T-helper 2 cell treated with Interferon-gamma antibody and Interleukin-4, amounts not matched to agents 5 μg/mL and 100 μg/mL, for 36 hours (primary cell): ENCODE measurements around the gene EGFR.
"Not testable (repeated sequence)": the region's sequence is repeated elsewhere in the genome, so short reads cannot be mapped to it uniquely, and the experiment has no call there.

ENCODE experiments used
- DNase-seq: peaks from one replicate; pipeline ENCODE4 v3.0.0; 2021; ENCODE audit warnings: low spot score
- H3K27ac Mint-ChIP-seq: one replicate; pipeline ENCODE4 v1.8.0; 2021; ENCODE audit warnings: mild to moderate bottlenecking, mixed read lengths
- H3K27me3 Mint-ChIP-seq: one replicate; pipeline ENCODE4 v1.8.0; 2021; ENCODE audit warnings: low read depth, mixed read lengths
- H3K36me3 Mint-ChIP-seq: one replicate; pipeline ENCODE4 v1.8.0; 2021; ENCODE audit warnings: low read depth, mixed read lengths
- H3K4me1 Mint-ChIP-seq: one replicate; pipeline ENCODE4 v1.8.0; 2021; ENCODE audit warnings: low read depth, mixed read lengths
- H3K4me3 Mint-ChIP-seq: one replicate; pipeline ENCODE4 v1.8.0; 2022; ENCODE audit warnings: mild to moderate bottlenecking, moderate library complexity, mixed read lengths
- H3K9me3 Mint-ChIP-seq: one replicate; pipeline ENCODE4 v1.8.0; 2021; ENCODE audit warnings: mixed read lengths

The EGFR gene

GRCh38 chr7:55154096-55154495 lies 135.3 kb downstream of the EGFR start:
- DNase-seq: no peak
- Mint-ChIP-seq H3K9me3 (no peaks in the 10 kb centered on the region), H3K4me1 (no peaks in the 10 kb centered on the region), H3K4me3 (no peak overlapping the region), H3K36me3 (no peaks in the 10 kb centered on the region), H3K27me3 (peaks cover 2% of the 10 kb centered on the region), H3K27ac (no peak overlapping the region)

DNA sequence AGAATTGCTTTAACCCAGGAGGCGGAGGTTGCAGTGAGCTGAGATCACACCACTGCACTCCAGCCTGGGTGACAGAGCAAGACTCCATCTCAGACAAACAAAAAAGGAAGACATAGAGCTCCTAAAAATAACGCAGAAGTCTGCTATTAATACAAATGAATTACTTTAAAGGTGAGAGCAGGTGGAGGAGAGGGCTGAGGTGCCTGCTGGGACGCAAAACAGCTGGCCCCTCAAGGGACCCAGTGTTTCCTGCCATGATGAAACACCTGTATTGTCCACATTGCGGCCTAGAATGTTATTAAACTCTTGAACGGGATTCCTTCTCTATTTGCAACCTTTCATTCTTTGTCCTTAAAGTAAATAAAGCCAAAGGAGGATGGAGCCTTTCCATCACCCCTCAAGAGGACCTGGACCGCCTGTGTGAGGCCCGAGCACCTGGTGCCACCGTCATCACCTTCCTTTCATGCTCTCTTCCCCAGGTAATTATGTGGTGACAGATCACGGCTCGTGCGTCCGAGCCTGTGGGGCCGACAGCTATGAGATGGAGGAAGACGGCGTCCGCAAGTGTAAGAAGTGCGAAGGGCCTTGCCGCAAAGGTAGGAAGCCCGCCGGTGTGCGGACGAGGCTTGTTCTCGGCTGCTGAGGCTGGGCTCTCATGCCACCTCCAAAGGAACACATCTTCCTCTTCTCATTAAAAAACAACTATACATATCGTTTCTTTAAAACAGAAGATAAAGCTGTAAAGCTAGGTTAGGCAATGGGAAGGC lies 136.7 kb downstream of the EGFR start:
- H3K9me3 Mint-ChIP-seq: no peaks in the 10 kb centered on the region
- no peaks in the 10 kb centered on the region for H3K36me3 Mint-ChIP-seq
- no peak overlapping the region for H3K4me3 Mint-ChIP-seq
- no peak overlapping the region for H3K27ac Mint-ChIP-seq
- H3K27me3 Mint-ChIP-seq: peaks cover 2% of the 10 kb centered on the region
- no peak for DNase-seq
- no peaks in the 10 kb centered on the region for H3K4me1 Mint-ChIP-seq

GRCh38 chr7:55156919-55157763 lies 138.3 kb downstream of the EGFR start:
- peaks cover 2% of the 10 kb centered on the region for H3K27me3 Mint-ChIP-seq
- no peaks in the 10 kb centered on the region for H3K4me1 Mint-ChIP-seq
- no peak for DNase-seq
- H3K9me3 Mint-ChIP-seq: no peaks in the 10 kb centered on the region
- H3K36me3 Mint-ChIP-seq: no peaks in the 10 kb centered on the region
- H3K27ac Mint-ChIP-seq: no peak overlapping the region
- H3K4me3 Mint-ChIP-seq: no peak overlapping the region

DNA sequence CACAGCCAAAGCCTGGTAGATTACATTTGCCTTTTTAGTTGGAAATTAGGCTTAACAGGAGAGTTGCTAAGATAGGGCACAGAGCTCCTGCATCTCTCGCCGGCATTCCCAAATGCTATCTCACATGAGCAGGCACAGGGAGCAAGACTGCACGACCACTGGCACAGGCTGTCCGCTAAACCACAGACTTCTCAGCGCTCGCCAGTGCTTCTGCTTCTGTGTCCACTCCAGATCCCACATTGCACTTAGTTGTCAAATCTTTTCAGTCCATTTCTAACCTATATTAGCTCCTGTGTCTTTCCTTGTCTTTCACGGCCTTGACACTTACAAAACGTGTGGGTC lies 138.9 kb downstream of the EGFR start:
- H3K27me3 Mint-ChIP-seq: peaks cover 2% of the 10 kb centered on the region

DNA sequence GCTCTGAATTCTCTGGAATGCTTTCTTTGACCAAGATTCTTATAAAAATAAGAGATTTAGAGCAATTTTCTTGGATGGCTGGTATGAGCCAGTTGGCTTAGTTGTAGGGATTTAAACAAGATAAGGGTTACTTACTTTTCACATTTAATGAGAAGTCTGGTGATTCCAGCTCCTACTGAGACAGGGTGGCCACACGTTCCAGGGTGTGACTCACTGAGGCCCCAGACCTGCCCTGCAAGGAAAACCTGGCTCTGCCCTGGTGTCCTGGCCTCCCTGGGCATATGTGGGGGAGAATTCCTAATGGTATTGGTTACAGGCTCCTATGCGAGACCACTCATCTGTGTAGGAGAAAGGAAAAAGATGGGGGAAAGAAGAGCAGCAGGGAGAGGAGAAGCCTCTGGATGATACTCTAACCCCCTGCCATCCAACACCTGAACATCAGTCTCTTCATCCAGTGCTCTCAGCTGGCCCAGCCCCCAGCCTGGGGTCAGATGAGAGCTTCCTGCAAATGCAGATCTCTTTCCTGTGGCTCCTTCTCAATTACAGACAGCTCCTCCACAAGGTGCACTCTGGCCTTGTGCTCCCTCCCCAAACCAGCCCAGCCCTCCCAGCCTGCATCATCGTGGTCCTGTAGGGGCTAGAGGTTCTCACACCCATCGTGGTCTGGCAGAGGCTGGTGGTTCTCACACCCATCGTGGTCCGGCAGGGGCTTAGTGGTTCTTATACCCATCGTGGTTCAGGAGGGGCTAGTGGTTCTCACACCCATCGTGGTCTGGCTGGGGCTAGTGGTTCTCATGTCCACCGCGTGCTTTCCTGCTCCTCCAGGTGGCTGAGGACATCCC lies 139.9 kb downstream of the EGFR start:
- Mint-ChIP-seq H3K27me3 (peaks cover 2% of the 10 kb centered on the region), H3K4me3 (no peak overlapping the region), H3K36me3 (no peaks in the 10 kb centered on the region), H3K27ac (no peak overlapping the region), H3K9me3 (no peaks in the 10 kb centered on the region), H3K4me1 (no peaks in the 10 kb centered on the region)
- DNase-seq: no peak

More for the DNA sequence above, 138.9 kb downstream of the EGFR start:
- Mint-ChIP-seq H3K4me3 (no peak overlapping the region), H3K27ac (no peak overlapping the region), H3K4me1 (no peaks in the 10 kb centered on the region), H3K36me3 (no peaks in the 10 kb centered on the region), H3K9me3 (no peaks in the 10 kb centered on the region)
- DNase-seq: no peak

DNA sequence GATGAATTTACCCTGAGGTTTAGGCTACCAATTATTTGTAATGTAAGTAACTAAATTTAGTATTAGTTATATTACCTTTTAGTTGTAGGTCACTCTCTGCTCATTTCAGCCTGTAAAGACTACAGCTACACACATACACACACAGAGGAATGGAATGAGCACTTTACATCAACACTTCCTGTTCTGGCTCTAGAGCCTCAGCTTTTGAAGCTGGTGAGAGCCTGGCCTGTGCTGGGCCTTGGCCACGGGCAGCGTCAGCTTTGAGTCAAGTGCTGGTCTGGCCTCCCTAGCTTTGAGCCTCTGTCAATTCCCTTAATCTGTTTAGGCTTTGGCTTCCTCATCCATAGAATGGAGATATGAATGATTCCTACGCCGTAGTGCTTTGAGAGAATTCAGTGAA lies 141.7 kb downstream of the EGFR start:
- Mint-ChIP-seq H3K27ac (no peak overlapping the region), H3K9me3 (no peaks in the 10 kb centered on the region), H3K4me1 (no peaks in the 10 kb centered on the region), H3K27me3 (peaks cover 2% of the 10 kb centered on the region), H3K36me3 (no peaks in the 10 kb centered on the region), H3K4me3 (no peak overlapping the region)
- DNase-seq: no peak

DNA sequence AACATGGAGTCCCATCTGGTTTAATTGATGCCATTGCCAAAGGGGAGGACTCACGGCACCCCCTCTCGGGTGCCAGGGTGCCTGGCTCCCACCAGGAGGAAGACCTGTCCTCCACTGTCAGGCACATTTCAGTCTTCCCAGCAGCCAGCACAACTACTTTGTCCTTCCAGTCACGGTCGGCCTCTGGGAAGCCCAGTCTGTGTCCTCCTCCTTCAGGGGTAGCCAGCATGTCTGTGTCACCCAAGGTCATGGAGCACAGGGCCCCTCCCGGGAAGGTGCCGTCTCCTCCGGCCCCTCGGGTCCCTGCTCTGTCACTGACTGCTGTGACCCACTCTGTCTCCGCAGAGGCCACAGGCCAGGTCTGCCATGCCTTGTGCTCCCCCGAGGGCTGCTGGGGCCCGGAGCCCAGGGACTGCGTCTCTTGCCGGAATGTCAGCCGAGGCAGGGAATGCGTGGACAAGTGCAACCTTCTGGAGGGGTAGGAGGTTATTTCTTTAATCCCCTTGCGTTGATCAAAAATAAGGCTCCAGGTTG lies 142.4 kb downstream of the EGFR start:
- Mint-ChIP-seq H3K27ac (no peak overlapping the region), H3K36me3 (no peaks in the 10 kb centered on the region), H3K27me3 (peaks cover 2% of the 10 kb centered on the region), H3K9me3 (no peaks in the 10 kb centered on the region), H3K4me1 (no peaks in the 10 kb centered on the region), H3K4me3 (no peak overlapping the region)
- no peak for DNase-seq

DNA sequence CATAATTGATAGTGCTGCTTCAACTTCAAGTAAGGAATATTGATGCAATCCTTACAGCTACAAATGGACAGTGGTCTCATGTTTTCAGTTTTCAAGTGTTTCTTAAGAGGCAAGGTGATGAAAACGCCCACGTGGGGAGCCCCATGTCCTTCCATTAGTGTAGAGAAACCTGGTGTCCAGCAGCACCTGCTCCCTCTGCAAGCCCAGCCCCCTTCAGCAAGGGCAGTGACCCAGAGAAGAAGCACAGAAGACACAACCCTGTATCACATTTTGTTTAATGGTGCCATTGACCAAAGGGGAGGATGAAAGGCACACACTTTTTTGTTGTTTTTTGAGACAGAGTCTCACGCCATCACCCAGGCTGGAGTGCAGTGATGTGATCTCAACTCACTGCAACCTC lies 143.7 kb downstream of the EGFR start:
- no peaks in the 10 kb centered on the region for H3K4me1 Mint-ChIP-seq
- DNase-seq: no peak
- no peaks in the 10 kb centered on the region for H3K36me3 Mint-ChIP-seq
- H3K9me3 Mint-ChIP-seq: no peaks in the 10 kb centered on the region
- H3K27ac Mint-ChIP-seq: no peak overlapping the region
- H3K4me3 Mint-ChIP-seq: no peak overlapping the region
- no peaks in the 10 kb centered on the region for H3K27me3 Mint-ChIP-seq

DNA sequence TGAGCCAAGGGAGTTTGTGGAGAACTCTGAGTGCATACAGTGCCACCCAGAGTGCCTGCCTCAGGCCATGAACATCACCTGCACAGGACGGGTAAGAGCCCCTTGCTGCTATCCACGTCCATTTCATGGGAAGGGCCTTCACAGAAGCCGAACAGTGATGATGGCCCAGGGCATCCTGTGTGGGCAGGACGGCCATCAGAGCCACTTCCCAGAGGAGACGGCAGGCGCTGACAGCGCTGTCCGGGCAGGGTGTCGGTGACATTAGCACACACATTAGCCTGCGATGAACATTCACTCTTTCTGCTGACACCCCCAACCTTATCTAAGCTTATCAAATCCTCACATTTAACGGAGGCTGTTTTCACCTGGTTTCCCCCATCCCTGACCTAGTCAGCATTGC lies 144.9 kb downstream of the EGFR start:
- Mint-ChIP-seq H3K36me3 (no peaks in the 10 kb centered on the region), H3K4me1 (no peaks in the 10 kb centered on the region), H3K27me3 (no peaks in the 10 kb centered on the region), H3K27ac (no peak overlapping the region), H3K4me3 (no peak overlapping the region), H3K9me3 (no peaks in the 10 kb centered on the region)
- DNase-seq: no peak

- H3K4me1 Mint-ChIP-seq: no peaks in the 10 kb centered on the region
- H3K27me3 Mint-ChIP-seq: no peaks in the 10 kb centered on the region
Measured at GRCh38 chr7:55164527-55164926, 145.7 kb downstream of the EGFR start.

DNA sequence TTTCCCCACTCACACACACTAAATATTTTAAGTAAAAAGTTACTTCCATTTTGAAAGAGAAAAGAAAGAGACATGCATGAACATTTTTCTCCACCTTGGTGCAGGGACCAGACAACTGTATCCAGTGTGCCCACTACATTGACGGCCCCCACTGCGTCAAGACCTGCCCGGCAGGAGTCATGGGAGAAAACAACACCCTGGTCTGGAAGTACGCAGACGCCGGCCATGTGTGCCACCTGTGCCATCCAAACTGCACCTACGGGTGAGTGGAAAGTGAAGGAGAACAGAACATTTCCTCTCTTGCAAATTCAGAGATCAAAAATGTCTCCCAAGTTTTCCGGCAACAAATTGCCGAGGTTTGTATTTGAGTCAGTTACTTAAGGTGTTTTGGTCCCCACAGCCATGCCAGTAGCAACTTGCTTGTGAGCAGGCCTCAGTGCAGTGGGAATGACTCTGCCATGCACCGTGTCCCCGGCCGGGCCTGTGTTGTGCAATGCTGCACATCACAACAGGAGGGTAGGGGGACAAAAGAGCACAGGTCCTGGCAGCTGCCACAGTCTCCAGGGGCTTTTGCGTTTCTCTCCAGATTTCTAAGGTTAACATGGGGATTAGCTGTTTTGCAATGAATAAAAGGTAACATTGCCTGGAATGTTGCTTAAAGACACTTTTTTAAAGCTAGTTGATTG lies 146.5 kb downstream of the EGFR start:
- Mint-ChIP-seq H3K9me3 (no peaks in the 10 kb centered on the region), H3K36me3 (no peaks in the 10 kb centered on the region), H3K27me3 (no peaks in the 10 kb centered on the region), H3K4me3 (no peak overlapping the region), H3K4me1 (no peaks in the 10 kb centered on the region), H3K27ac (no peak overlapping the region)
- no peak for DNase-seq

More at GRCh38 chr7:55164527-55164926, 145.7 kb downstream of the EGFR start:
- H3K4me3 Mint-ChIP-seq: no peak overlapping the region
- no peaks in the 10 kb centered on the region for H3K9me3 Mint-ChIP-seq
- no peak overlapping the region for H3K27ac Mint-ChIP-seq
- DNase-seq: no peak
- H3K36me3 Mint-ChIP-seq: no peaks in the 10 kb centered on the region

DNA sequence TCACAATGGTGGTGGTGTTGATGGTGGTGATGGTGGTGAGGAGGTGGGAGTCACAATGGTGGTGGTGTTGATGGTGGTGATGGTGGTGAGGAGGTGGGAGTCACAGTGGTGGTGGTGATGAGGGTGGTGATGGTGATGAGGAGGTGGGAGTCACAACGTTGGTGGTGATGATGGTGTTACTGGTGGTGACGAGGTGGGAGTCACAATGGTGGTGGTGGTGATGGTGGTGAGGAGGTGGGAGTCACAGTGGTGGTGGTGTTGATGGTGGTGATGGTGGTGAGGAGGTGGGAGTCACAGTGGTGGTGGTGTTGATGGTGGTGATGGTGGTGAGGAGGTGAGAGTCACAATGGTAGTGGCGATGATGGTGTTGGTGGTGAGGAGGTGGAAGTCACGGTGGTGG lies 148.5 kb downstream of the EGFR start:
- H3K27me3 Mint-ChIP-seq, H3K27ac Mint-ChIP-seq, H3K9me3 Mint-ChIP-seq, H3K4me1 Mint-ChIP-seq, H3K4me3 Mint-ChIP-seq, DNase-seq, H3K36me3 Mint-ChIP-seq: not testable (repeated sequence)

GRCh38 chr7:55170335-55171069 lies 151.7 kb downstream of the EGFR start:
- H3K36me3 Mint-ChIP-seq: no peaks in the 10 kb centered on the region
- no peak overlapping the region for H3K27ac Mint-ChIP-seq
- H3K4me3 Mint-ChIP-seq: no peak overlapping the region
- DNase-seq: no peak
- no peaks in the 10 kb centered on the region for H3K4me1 Mint-ChIP-seq
- no peaks in the 10 kb centered on the region for H3K27me3 Mint-ChIP-seq
- no peaks in the 10 kb centered on the region for H3K9me3 Mint-ChIP-seq
